CD14-positive monocyte (primary cell): ENCODE measurements around the gene RNU1-4. TPM values are rescaled to one million over a fixed set of nuclear protein-coding genes. Genes with fewer than 3 reads are reported as not detected.

Source experiments
- DNase-seq, 3 donors: peaks; one replicate each; pipeline ENCODE4 v3.0.0-alpha.2; 2011 to 2022
- H2AFZ ChIP-seq: 2 replicates; pipeline ENCODE4 v1.6.0; 2012; ENCODE audit warnings: mild to moderate bottlenecking, low read depth, low read length, inconsistent platforms; ENCODE audit not compliant: insufficient read depth, poor library complexity, severe bottlenecking
- H3K27ac ChIP-seq, 2 donors: 1 replicate in 1 of 2; 2 replicates in 1 of 2; pipeline ENCODE4 v1.5.1; 2012 to 2013; ENCODE audit warnings: low read length in 2 of 2, control low read depth in 1 of 2, inconsistent platforms in 1 of 2, low read depth in 1 of 2, mild to moderate bottlenecking in 1 of 2
- H3K27me3 ChIP-seq, 2 donors: one replicate each; pipeline versions ENCODE4 v1.6.0 to v1.6.1; 2011 to 2013; ENCODE audit warnings: low read length in 2 of 2; ENCODE audit not compliant: control insufficient read depth in 2 of 2, insufficient read depth in 2 of 2
- H3K36me3 ChIP-seq, 2 donors: replicated peaks in 1 of 2; 1 replicate in 1 of 2; 2 replicates in 1 of 2; pipeline versions ENCODE4 v1.5.1 to v1.6.1; 2012 to 2013; ENCODE audit warnings: low read length in 2 of 2, control low read depth in 1 of 2, inconsistent platforms in 1 of 2, mild to moderate bottlenecking in 1 of 2; ENCODE audit not compliant: insufficient read depth in 2 of 2, control insufficient read depth in 1 of 2
- H3K4me1 ChIP-seq, 2 donors: 1 replicate in 1 of 2; 2 replicates in 1 of 2; pipeline versions ENCODE4 v1.5.1 to v1.6.1; 2012 to 2013; ENCODE audit warnings: low read length in 2 of 2, control low read depth in 1 of 2, inconsistent platforms in 1 of 2, mild to moderate bottlenecking in 1 of 2, moderate library complexity in 1 of 2; ENCODE audit not compliant: insufficient read depth in 2 of 2, control insufficient read depth in 1 of 2
- H3K4me2 ChIP-seq: replicated peaks from 2 replicates; pipeline ENCODE3; 2012; ENCODE audit warnings: low read length, moderate library complexity, mild to moderate bottlenecking; ENCODE audit not compliant: poor library complexity, severe bottlenecking; ENCODE audit errors: extremely low read depth
- H3K4me3 ChIP-seq, 3 experiments: fragments of 200-600 bp in 1 of 3; sonication (generic) in 1 of 3; replicated peaks in 1 of 3; 1 replicate in 2 of 3; 2 replicates in 1 of 3; pipeline ENCODE4 v1.5.1; 2011 to 2013; ENCODE audit warnings: low read length in 3 of 3, mild to moderate bottlenecking in 3 of 3, control low read depth in 2 of 3, low read depth in 2 of 3, inconsistent platforms in 1 of 3, moderate library complexity in 1 of 3
- H3K79me2 ChIP-seq: 2 replicates; pipeline ENCODE4 v1.6.0; 2012; ENCODE audit warnings: mild to moderate bottlenecking, control low read depth, inconsistent platforms, low read length, moderate library complexity; ENCODE audit not compliant: insufficient read depth
- H3K9ac ChIP-seq: 2 replicates; pipeline ENCODE4 v1.6.0; 2017; ENCODE audit warnings: low read length, mild to moderate bottlenecking; ENCODE audit not compliant: insufficient read depth, poor library complexity, severe bottlenecking
- H3K9me3 ChIP-seq, 2 donors: replicated peaks in 1 of 2; 1 replicate in 1 of 2; 2 replicates in 1 of 2; pipeline versions ENCODE4 v1.5.1 to v1.6.1; 2012 to 2013; ENCODE audit warnings: low read length in 2 of 2, control low read depth in 1 of 2; ENCODE audit not compliant: control insufficient read depth in 1 of 2, insufficient read depth in 1 of 2
- H4K20me1 ChIP-seq: 2 replicates; pipeline ENCODE4 v1.6.0; 2012; ENCODE audit warnings: mild to moderate bottlenecking, low read length, control low read depth, moderate library complexity; ENCODE audit not compliant: insufficient read depth
- H3K27ac Mint-ChIP-seq, 7 donors: one replicate each; pipeline ENCODE4 v1.8.0; 2020; ENCODE audit warnings: mild to moderate bottlenecking in 7 of 7, mixed read lengths in 7 of 7, moderate library complexity in 6 of 7, inconsistent platforms in 2 of 7
- H3K27me3 Mint-ChIP-seq, 3 donors: one replicate each; pipeline ENCODE4 v1.8.0; 2021 to 2022; ENCODE audit warnings: low read depth in 3 of 3, mild to moderate bottlenecking in 3 of 3, mixed read lengths in 3 of 3, moderate library complexity in 3 of 3, inconsistent platforms in 1 of 3
- H3K36me3 Mint-ChIP-seq, 2 donors: one replicate each; pipeline ENCODE4 v1.8.0; 2020; ENCODE audit warnings: mixed read lengths in 2 of 2, inconsistent platforms in 1 of 2, mild to moderate bottlenecking in 1 of 2
- H3K4me1 Mint-ChIP-seq: one replicate; pipeline ENCODE4 v1.8.0; 2020; ENCODE audit warnings: mild to moderate bottlenecking, mixed read lengths
- H3K4me3 Mint-ChIP-seq, 2 donors: one replicate each; pipeline ENCODE4 v1.8.0; 2020; ENCODE audit warnings: mild to moderate bottlenecking in 2 of 2, mixed read lengths in 2 of 2, moderate library complexity in 1 of 2
- H3K9me3 Mint-ChIP-seq, 7 donors: one replicate each; pipeline ENCODE4 v1.8.0; 2020 to 2022; ENCODE audit warnings: mixed read lengths in 7 of 7, mild to moderate bottlenecking in 6 of 7, moderate library complexity in 6 of 7, inconsistent platforms in 2 of 7
- CTCF ChIP-seq: fragments of 200-600 bp; IDR thresholded peaks from one replicate; pipeline ENCODE4 v1.8.0; 2022; ENCODE audit warnings: antibody characterized with exemption, mild to moderate bottlenecking
- WGBS: methylation state at CpG from one replicate; pipeline ENCODE4 v1.1.5; 2013; ENCODE audit warnings: missing lambda C conversion rate; ENCODE audit not compliant: insufficient coverage; 5-methylcytosine and 5-hydroxymethylcytosine counted together
- intact Hi-C, 2 donors: fragments of 100-400 bp; cut with micrococcal nuclease; formaldehyde crosslinking; loops; one replicate each; pipeline versions ENCODE4 v1.15.0 to v1.15.1; 2023
- polyA plus RNA-seq, 3 donors: library from polyadenylated mRNA; depleted of rRNA in 1 of 3; unstranded in 2 of 3; stranded (reverse) in 1 of 3; fragments of 300-500 nt in 2 of 3; fragments of >200 nt in 1 of 3; fragmentation: Illumina TruSeq in 2 of 3; gene quantifications; 1 replicate in 2 of 3; 2 replicates in 1 of 3; pipeline ENCODE4 v1.2.3, GENCODE V29; 2012 to 2021

Gene RNU1-4
- polyA plus RNA-seq, 3 donors: not detected

DNA sequence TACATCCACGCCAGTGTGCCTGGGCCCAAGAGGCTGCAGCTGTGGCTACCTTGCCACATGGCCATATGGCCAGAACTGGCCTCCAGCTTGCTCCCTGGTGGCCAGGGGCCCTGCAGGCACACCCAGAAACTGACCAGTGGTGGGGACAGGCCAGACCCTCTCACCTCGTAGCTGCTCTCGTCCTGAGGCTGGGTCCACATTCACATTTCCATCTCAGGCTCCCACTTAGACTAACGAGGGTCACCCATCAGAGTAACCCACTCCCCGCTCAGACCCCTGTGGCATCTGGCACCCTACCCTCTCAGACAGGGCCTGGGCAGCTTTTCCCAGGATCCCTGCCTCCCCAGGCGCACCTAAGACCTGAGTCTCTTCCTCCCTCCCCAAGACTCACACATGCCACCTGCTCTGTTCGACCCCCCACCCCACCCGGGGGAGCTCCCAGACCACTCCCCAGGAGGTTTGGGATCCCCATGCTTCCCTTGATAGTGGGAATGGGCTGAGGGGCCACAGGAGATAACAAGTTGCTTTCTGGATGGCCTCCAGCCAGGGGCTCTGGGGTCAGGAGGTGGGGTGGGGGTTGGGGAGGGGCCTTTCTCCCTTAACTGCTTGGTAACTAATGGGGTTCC, 21.3 kb upstream of the RNU1-4 start:
- Mint-ChIP-seq H3K4me3 (no peak overlapping the region), H3K27ac (no peak overlapping the region), H3K4me1 (no peaks in the 10 kb centered on the region), H3K9me3 (peaks cover 0 to 2% (median 0%) of the 10 kb centered on the region in 7 donors), H3K36me3 (no peaks in the 10 kb centered on the region), H3K27me3 (peaks cover 14 to 23% (median 20%) of the 10 kb centered on the region in 3 donors)
- intact Hi-C loops: no loop called here
- Histone ChIP-seq H3K27ac (no peak overlapping the region), H3K4me2 (no peak overlapping the region), H3K27me3 (no peaks in the 10 kb centered on the region), H4K20me1 (no peaks in the 10 kb centered on the region), H3K79me2 (no peaks in the 10 kb centered on the region), H3K36me3 (no peaks in the 10 kb centered on the region), H3K4me1 (no peaks in the 10 kb centered on the region), H3K9ac (no peak overlapping the region), H3K9me3 (no peaks in the 10 kb centered on the region), H3K4me3 (no peak overlapping the region), H2AFZ (no peak overlapping the region)
- 92% methylated on average over 8 of the region's 8 CpGs for WGBS
- TF ChIP-seq CTCF: no peak
- DNase-seq: no peak

DNA sequence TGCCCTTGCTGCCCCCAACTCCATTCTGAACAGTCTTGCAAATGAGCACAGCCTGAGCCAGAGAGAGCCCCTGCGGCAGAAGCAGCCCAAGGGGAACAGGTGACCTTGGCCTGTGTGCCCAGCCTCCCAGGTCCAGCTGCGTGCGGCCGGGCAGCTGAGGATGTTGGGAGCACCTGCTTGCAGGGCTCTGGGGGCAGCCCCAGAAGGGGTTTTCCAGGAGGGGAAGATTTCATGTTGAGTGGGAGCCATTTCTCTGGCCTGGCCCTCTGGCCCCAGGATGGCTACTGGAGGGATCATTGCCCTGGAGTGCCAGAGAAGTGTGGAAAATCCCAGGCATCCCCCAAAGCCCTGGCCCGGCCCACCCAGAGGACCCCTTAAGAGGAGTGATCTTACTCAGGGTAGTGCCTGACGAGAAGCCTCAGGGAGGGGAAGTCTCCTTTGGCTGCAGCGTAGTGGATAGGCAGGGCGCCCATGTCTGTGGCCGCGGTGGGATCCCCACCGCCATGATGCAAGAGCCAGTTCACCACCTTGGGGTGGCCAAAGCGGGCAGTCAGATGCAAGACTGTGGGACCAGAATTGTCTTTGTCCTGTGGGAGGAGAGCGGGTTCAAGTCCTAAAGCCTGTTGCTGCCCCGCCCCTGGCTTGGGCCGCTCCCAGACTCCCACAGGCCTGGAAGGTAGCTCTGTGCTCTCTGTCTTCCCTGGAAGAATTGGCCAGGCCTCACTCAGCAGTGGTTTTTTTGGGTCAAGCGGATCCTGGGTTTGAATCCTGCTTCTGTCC, 20.6 kb upstream of the RNU1-4 start:
- H4K20me1 ChIP-seq: no peaks in the 10 kb centered on the region
- no peaks in the 10 kb centered on the region for H3K4me1 ChIP-seq
- no peak overlapping the region for H2AFZ ChIP-seq
- no peaks in the 10 kb centered on the region for H3K36me3 ChIP-seq
- WGBS: 94% methylated on average over 15 of the region's 16 CpGs
- no peaks in the 10 kb centered on the region for H3K9me3 ChIP-seq
- TF ChIP-seq CTCF: no peak
- no peak overlapping the region for H3K27ac ChIP-seq
- peaks cover 0 to 2% (median 0%) of the 10 kb centered on the region in 7 donors for H3K9me3 Mint-ChIP-seq
- intact Hi-C loops: no loop called here
- no peak overlapping the region for H3K4me3 Mint-ChIP-seq
- H3K79me2 ChIP-seq: no peaks in the 10 kb centered on the region
- no peak overlapping the region for H3K27ac Mint-ChIP-seq
- H3K4me2 ChIP-seq: no peak overlapping the region
- no peak overlapping the region for H3K4me3 ChIP-seq
- H3K27me3 ChIP-seq: no peaks in the 10 kb centered on the region
- no peak for DNase-seq
- no peaks in the 10 kb centered on the region for H3K4me1 Mint-ChIP-seq
- H3K36me3 Mint-ChIP-seq: no peaks in the 10 kb centered on the region
- peaks cover 14 to 23% (median 20%) of the 10 kb centered on the region in 3 donors for H3K27me3 Mint-ChIP-seq
- no peak overlapping the region for H3K9ac ChIP-seq
